ENCODE results near the gene FZD1.
"Not testable (repeated sequence)": the region's sequence is repeated elsewhere in the genome, so short reads cannot be mapped to it uniquely, and the experiment has no call there.

The FZD1 gene

DNA sequence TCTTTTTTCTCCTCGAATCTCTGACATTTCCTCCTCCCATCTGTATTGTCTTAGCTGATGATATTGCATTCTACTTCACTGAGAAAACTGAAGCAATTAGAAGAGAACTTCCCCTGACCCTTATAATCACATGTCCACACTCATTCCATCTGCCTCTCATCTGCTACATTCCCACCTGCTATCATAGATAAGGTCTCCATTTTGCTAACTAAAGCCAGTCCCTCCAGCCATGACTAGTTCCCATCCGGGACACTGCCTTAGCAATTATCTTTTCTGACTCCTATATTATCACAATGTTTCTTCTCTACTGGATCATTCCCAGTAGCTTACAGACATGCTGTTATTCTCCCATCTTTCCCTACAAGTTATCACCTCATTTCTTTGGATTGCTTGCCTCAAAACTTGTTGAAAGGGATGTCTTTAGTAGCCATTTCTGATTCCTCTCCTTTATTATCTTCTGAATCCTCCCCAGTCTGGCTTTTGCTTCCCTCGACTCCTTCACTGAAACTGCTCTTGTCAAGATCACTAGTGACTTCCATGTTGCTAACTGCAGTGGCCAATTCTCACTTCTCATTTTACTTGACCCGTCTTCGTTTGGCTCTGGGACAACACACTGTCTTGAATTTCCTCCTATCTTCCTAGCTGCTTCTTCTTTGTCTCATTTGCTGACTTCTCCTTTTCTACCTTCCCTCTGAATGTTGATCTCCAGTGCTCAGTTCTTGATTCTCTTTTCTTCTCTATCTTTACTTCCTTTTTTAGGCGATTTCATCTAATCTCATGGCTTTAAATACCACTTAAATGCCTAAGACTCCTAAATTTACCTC, 35.9 kb downstream of the FZD1 start:
- no peak for DNase-seq

DNA sequence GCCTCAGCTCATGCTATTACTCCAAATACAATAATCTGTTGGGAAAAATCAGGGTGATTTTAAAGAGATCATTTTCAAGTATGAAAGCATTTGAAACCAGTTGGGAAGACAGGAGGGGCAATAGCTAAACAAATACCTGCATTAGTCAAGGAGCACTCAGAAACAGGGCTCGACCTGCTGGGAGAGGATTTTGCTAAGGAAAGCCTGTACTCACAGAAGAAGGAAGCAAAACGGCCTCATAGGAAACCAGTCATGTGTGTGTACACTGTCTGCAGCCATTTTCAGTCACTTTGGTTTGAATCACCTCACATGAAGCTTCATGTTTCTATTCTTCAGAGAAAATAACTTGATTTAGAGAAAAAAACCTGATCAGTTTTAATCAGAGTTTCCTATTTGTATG, 38.6 kb downstream of the FZD1 start:
- DNase-seq: no peak

DNA sequence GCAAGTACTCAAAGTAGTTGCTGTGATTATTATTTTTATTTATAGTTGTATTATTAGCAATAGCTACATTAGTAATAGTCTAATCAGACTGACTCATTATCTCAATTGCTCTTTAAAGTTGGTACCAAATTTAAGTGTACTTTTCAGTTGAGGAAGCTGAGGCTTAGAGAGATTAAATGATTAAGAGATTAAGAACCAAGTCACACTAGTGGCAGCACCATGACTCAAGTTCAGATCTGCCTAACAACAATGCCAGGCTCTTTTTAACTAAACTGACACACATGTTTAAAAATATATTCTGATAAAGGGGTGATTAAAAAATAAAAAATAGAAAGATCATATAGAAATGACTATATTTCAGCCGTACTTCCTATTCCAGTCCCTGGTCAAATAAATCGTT, 42.0 kb downstream of the FZD1 start:
- DNase-seq: no peak

DNA sequence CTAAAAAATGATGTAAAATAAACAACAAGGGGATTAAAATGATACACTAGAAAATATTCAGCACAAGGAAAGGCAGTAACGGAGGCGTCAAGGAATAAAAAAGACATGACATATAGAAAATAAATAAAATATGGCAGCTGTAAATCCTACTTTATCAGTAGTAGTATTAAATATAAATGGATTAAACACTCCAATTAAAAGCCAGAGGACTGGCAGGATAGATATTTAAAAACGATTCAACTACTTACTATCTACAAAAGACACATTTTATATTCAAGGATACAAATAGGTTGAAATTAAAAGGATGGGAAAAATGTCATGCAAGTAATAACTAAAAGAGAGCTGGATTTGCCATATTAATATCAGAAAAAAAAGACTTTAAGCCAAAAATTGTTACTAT, 43.2 kb downstream of the FZD1 start:
- DNase-seq: no peak

DNA sequence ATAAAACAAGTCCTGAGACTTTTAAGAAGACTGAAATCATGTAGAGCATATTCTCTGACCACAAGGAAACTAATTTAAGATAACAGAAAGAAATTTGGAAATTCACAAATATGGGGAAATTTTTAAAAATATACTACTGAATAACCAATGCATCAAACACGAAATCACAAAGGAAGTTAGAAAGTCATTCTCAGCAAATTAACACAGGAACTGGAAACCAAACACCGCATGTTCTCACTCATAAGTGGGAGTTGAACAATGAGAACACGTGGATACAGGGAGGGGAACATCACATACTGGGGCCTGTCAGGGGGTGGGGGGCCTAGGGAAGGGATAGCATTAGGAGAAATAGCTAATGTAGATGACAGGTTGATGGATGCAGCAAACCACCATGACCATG, 44.0 kb downstream of the FZD1 start:
- DNase-seq: not testable (repeated sequence)

DNA sequence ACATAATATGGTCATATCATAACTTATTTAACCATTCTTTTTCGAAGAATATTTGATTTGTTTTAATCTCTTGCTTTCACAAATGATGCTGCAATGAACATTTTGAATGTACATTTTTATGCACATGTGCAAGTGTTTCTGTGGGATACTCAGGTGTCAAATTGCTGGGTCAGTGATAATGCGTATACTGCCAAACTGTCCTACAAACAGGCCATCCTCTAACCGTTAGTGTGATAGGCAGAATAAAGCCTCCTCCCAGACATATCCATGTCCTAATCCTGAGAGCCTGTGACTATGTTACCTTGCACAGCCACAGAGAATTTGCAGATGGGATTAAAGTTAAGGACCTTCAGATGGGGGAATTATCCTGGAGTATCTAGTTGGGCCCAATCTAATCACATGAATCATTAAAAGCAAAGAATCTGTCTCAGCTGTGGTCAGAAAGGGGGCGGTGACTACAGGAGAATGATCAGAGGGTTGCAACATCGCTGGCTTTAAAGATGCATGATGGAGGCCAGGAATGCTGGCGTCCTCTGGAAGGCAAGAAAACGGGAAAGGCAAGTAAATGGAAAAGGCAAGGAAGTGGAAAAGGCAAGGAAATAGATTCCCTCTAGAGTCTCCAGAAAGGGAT, 46.7 kb downstream of the FZD1 start:
- DNase-seq: no peak

DNA sequence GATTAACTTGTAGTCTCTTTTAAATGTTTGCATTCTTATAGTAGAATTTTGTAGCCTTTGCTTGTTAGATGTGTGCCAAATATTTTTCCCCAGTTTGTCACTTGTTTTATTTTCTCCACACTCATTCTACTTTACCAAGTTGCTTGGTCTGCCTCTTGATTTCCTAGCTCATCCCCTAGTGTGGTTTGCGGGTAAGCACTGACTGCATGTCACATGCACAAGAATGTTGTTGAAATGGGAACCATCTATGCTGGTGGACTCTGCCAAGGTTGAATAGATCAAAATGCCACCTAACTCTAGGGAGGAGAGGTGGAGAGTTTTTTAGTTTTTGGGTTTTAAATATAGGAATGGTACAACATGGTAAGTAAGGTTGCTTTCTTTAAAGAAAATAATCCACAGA, 47.6 kb downstream of the FZD1 start:
- DNase-seq: no peak

DNA sequence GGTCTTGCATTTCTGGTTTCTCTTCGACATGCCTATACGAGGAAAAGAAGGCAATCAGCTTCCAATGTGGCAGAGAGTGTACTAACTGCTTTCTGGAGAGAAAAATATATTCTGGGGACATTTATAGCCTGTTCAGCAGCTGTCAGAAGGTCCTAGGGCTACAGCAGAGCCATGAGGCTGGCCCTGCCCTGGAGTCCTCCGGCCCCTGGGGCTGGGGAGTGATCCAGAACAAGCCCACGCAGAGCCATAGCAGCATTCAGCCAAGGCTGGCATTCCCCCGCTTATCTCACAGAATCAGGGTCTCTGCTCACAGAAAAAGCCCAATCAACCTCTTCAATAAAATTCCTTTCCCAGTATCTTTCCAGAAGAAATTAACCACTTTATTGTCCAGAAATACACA, 48.9 kb downstream of the FZD1 start:
- no peak for DNase-seq

DNA sequence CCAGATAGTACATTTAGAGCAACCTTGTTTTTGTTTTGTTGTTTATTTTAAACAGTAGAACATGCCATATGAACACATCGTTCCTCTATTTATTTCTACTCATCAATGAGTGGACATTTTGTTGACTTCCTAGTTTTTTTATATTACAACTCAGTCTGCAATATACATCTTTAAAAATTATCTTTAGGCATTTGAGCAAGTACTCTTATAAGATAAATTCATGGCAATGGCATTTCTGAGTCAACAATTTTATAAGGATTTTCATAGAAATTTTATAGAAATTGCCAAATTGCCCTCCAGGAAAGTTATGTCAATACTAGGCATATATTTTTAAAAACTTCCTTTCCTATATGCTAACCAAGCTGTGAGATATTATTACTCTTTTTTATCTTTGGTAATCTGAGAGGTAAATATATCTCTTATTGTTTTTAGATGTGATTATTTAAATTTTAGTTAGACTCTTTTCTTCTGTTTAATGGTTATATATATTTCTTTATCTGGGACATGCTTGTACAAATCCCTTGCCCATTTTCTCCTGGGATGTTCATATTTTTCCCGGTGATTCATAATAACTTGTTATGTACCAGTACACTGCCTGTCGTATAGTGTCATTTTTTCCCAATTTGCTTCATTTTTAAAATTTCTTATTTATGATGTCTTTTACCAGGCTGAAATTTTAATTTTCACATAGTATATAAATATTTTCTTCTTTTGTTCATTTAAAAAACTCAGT, 50.5 kb downstream of the FZD1 start:
- DNase-seq: no peak

DNA sequence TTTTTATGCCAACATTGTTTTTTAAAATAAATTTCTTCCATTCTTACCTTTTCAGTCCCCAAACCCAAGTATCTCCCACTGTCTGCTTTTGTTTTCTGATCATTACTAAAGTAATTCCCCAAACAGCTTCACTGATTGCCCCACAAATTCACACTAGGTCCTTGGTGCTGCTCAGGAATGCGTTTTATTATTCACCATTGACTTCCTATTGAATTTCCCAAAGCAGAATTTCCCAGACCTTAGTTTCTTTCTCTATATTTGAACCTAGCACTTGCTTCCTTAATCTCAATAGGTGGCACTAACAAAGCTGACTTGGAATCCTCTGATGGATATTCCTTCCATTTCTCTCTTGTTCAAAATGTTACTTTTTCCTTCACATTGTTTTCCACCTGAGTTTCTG, 52.2 kb downstream of the FZD1 start:
- DNase-seq: no peak

DNA sequence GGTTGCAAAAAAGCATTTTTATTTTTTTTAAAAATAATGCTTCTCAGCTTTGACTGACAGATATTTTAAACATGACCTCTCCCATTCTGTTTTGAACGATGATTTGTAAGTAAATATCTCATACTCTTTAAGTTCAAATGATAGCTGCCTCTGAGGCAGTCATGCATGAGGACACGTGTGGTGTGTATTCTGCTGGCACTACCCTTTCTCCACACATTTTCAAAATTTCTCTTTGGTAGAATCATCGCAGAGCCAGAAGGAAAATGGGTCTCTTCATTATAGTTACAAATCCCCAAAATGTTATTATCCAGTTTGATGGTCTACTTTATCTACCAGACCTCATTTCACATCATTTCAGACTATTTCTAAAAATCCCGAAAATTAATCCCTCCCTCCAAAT, 55.1 kb downstream of the FZD1 start:
- no peak for DNase-seq

DNA sequence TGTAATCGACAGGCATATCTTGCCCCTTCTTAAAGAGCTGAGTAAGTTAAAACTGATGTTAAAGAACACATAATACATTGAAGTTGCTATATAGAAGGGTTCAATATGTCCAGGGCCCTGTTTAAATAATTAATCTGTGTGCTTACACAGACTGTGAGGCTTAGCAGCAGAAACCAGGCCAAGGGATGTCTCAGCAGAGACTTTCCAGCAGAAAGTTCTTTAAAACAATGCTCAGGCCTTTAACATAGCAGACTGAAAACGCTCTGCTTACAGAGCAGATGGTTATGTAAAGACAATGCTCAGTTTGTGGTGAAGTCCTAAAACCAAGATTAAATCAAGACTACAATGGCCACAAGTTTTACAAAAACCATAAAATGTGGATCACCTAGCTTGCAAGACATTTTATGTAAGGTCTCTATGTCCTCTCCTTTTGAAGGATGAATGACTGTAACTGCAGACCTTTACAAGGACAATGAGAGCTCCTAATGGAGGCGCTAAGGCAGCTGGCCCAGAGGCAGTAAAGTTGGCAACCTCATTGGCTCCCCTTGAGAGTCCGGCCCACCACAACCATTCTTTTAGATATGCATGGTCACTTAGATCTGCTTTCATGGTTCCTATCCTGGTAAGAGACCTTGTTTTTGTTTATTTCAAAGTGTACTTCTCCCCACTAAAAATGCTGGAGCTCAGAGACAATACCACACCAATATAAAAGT, 56.3 kb downstream of the FZD1 start:
- no peak for DNase-seq

Data from NCI-H1417 treated with DMSO at 0.1 percent for 48 hours (cell line).